ENCODE results near the gene CLK2. TPM values are rescaled to one million over a fixed set of nuclear protein-coding genes. Genes with fewer than 3 reads are reported as not detected.

CLK2 gene
- total and polyA plus RNA-seq, 9 of the 15 experiments (the other 6 are each of a cell fraction or from before 2014, with no cell fraction given), result 13.5 to 81.4 (median 39.6) TPM

GRCh38 chr1:155226188-155226909 lies 47.0 kb downstream of the CLK2 start (continued):
- TF ChIP-seq ZBTB26 (CRISPR knock-in tag; IDR thresholded peaks at IDR 0.05), result no peak
- TF ChIP-seq HIVEP1 (CRISPR knock-in tag; IDR thresholded peaks at IDR 0.05), result no peak
- no peak for TF ChIP-seq TAF15 (IDR thresholded peaks at IDR 0.05; ENCODE audit: low read depth, low read length)
- no peak for TF ChIP-seq PPARD (CRISPR knock-in tag; IDR thresholded peaks at IDR 0.05)
- no peak for TF ChIP-seq RHOXF2B (CRISPR knock-in tag; conservative IDR thresholded peaks at IDR 0.05)
- no peak for TF ChIP-seq BCOR (IDR thresholded peaks at IDR 0.05)
- TF ChIP-seq AFF4 (CRISPR knock-in tag; IDR thresholded peaks at IDR 0.05), result 0 out of 2 replicates have a peak, but pooled peaks have one; percentile 24
- no peak for TF ChIP-seq GTF2B (IDR thresholded peaks at IDR 0.05; ENCODE audit: extremely low read depth, insufficient read length)
- TF ChIP-seq ZNF274 (IDR thresholded peaks at IDR 0.05; ENCODE audit: borderline replicate concordance, low read depth, low read length), result no peak
- peak; percentile 90 for TF ChIP-seq HLTF (IDR thresholded peaks at IDR 0.05)
- TF ChIP-seq ZNF24 (IDR thresholded peaks at IDR 0.05), result no peak; the same call in 1 of the 2 replicates
- 0 out of 4 replicates have a peak, but pooled peaks of 1 of the 2 experiments have one; percentile 51 for TF ChIP-seq MCM7 (IDR thresholded peaks at IDR 0.05)
- no peak for TF ChIP-seq ILF3 (IDR thresholded peaks at IDR 0.05; ENCODE audit: borderline replicate concordance)
- TF ChIP-seq NR2C1 (IDR thresholded peaks at IDR 0.05), result peak; percentile 34; the same call in 1 of the 2 replicates
- no peak for TF ChIP-seq NR2C1 (tag; IDR thresholded peaks at IDR 0.05)
- peak; percentile 42 for TF ChIP-seq ASH1L (IDR thresholded peaks at IDR 0.05; ENCODE audit: borderline replicate concordance, low read depth, partially characterized antibody)
- no peak for TF ChIP-seq IRF1 (CRISPR knock-in tag; IDR thresholded peaks at IDR 0.05; ENCODE audit: borderline replicate concordance)
- TF ChIP-seq ZNF512 (tag; IDR thresholded peaks at IDR 0.05), result peak; percentile 98
- no peak for TF ChIP-seq EZH2 (IDR thresholded peaks at IDR 0.05; ENCODE audit: borderline replicate concordance, low read depth, low read length)
- no peak for TF ChIP-seq TFAM (CRISPR knock-in tag; conservative IDR thresholded peaks at IDR 0.05)
- no peak for TF ChIP-seq MTA3 (IDR thresholded peaks at IDR 0.05; ENCODE audit: borderline replicate concordance)
- TF ChIP-seq SREBF1 (IDR thresholded peaks at IDR 0.05; ENCODE audit: borderline replicate concordance, low read depth, low read length), result no peak
